ENCODE results near the gene ABI3BP. TPM values are rescaled to one million over a fixed set of nuclear protein-coding genes. Genes with fewer than 3 reads are reported as not detected.

The ABI3BP gene
- polyA plus RNA-seq, 1 of the 3 experiments (the other 2 are of a cell fraction): 8.4 TPM

DNA sequence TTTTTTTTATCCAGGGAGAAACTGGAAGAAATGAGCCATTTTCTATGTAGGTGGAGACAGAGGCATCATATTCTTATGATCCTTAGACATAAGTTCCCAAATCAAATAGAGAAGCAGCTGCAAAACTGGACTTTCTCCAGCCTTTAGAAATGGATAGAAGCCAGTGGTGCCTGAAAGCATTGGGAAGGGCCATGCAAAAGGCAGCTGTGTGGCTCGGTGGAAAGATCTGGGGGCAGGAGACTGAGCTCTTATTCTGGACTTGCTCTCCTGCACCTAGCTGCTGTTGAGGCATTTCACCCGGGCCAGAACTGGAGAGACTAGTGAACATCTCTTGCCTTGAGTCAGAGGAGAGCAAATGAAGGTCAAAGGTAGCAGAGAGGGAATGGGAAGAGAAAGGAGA lies 210.9 kb downstream of the ABI3BP start:
- Histone ChIP-seq H2AFZ (ENCODE audit: low read depth) (no peak overlapping the region), H3K9me2 (no peaks in the 10 kb centered on the region), H3K27ac (ENCODE audit: low read depth in 2 of 2, low read length in 1 of 2) (no peak overlapping the region), H3K9ac (no peak overlapping the region), H3K36me3 (replicated peaks in 1 of 2; ENCODE audit: control insufficient read depth in 1 of 2, insufficient read depth in 2 of 2, low read length in 1 of 2) (peaks cover 0 to 7% of the 10 kb centered on the region in 2 experiments), H3K9me3 (no peaks in the 10 kb centered on the region; the same call in 1 of the 2 replicates), H3K4me2 (no peak overlapping the region), H3F3A (replicated peaks; ENCODE audit: insufficient read depth) (no peaks in the 10 kb centered on the region), H3K4me1 (ENCODE audit: control insufficient read depth in 1 of 2, insufficient read depth in 2 of 2, low read depth in 1 of 2, low read length in 1 of 2) (peaks cover 0 to 5% of the 10 kb centered on the region in 2 experiments; a peak in 1 of 4 replicates), H3K4me3 (ENCODE audit: low read depth in 2 of 2, low read length in 1 of 2) (no peak overlapping the region), H3K79me2 (ENCODE audit: insufficient read depth) (no peaks in the 10 kb centered on the region), H4K20me1 (ENCODE audit: insufficient read depth) (no peaks in the 10 kb centered on the region), H3K27me3 (ENCODE audit: insufficient read depth) (no peaks in the 10 kb centered on the region)
- CTCF ChIA-PET: interaction anchor here (1.3 kb wide), 1 partner anchor 12 kb away, joined by 3 read pairs; no protein-coding TSS in a partner anchor
- POLR2A ChIA-PET: no interaction called here
- TF ChIP-seq, protein P1, sequence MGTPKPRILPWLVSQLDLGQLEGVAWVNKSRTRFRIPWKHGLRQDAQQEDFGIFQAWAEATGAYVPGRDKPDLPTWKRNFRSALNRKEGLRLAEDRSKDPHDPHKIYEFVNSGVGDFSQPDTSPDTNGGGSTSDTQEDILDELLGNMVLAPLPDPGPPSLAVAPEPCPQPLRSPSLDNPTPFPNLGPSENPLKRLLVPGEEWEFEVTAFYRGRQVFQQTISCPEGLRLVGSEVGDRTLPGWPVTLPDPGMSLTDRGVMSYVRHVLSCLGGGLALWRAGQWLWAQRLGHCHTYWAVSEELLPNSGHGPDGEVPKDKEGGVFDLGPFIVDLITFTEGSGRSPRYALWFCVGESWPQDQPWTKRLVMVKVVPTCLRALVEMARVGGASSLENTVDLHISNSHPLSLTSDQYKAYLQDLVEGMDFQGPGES (IDR thresholded peaks at IDR 0.05; ENCODE audit: low read depth, low read length): no peak
- TF ChIP-seq EP300 (IDR thresholded peaks at IDR 0.05; ENCODE audit: borderline replicate concordance in 1 of 2, low read depth in 1 of 2, low read length in 1 of 2) (no peak), TEAD4 (IDR thresholded peaks at IDR 0.05; ENCODE audit: borderline replicate concordance, insufficient read depth) (no peak), RCOR1 (IDR thresholded peaks at IDR 0.05; ENCODE audit: low read length) (no peak), GATA2 (CRISPR knock-in tag; IDR thresholded peaks at IDR 0.05) (no peak), ELF1 (IDR thresholded peaks at IDR 0.05) (no peak), YY1 (IDR thresholded peaks at IDR 0.05; ENCODE audit: low read depth) (no peak), EZH2phosphoT487 (IDR thresholded peaks at IDR 0.05; ENCODE audit: borderline replicate concordance, low read depth) (no peak), MEF2A (IDR thresholded peaks at IDR 0.05; ENCODE audit: borderline replicate concordance, low read depth) (no peak), SMC3 (IDR thresholded peaks at IDR 0.05; ENCODE audit: low read depth, low read length) (no peak), FOXJ3 (CRISPR knock-in tag; IDR thresholded peaks at IDR 0.05) (no peak), RFX5 (IDR thresholded peaks at IDR 0.05; ENCODE audit: low read length) (no peak), TAF1 (IDR thresholded peaks at IDR 0.05; ENCODE audit: borderline replicate concordance, low read depth, low read length) (no peak)
- TF ChIP-seq, protein P2, sequence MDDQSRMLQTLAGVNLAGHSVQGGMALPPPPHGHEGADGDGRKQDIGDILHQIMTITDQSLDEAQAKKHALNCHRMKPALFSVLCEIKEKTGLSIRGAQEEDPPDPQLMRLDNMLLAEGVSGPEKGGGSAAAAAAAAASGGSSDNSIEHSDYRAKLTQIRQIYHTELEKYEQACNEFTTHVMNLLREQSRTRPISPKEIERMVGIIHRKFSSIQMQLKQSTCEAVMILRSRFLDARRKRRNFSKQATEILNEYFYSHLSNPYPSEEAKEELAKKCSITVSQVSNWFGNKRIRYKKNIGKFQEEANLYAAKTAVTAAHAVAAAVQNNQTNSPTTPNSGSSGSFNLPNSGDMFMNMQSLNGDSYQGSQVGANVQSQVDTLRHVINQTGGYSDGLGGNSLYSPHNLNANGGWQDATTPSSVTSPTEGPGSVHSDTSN (IDR thresholded peaks at IDR 0.05): no peak
- TF ChIP-seq, protein P3, sequence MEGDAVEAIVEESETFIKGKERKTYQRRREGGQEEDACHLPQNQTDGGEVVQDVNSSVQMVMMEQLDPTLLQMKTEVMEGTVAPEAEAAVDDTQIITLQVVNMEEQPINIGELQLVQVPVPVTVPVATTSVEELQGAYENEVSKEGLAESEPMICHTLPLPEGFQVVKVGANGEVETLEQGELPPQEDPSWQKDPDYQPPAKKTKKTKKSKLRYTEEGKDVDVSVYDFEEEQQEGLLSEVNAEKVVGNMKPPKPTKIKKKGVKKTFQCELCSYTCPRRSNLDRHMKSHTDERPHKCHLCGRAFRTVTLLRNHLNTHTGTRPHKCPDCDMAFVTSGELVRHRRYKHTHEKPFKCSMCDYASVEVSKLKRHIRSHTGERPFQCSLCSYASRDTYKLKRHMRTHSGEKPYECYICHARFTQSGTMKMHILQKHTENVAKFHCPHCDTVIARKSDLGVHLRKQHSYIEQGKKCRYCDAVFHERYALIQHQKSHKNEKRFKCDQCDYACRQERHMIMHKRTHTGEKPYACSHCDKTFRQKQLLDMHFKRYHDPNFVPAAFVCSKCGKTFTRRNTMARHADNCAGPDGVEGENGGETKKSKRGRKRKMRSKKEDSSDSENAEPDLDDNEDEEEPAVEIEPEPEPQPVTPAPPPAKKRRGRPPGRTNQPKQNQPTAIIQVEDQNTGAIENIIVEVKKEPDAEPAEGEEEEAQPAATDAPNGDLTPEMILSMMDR (IDR thresholded peaks at IDR 0.05): no peak
- TF ChIP-seq, protein P4, sequence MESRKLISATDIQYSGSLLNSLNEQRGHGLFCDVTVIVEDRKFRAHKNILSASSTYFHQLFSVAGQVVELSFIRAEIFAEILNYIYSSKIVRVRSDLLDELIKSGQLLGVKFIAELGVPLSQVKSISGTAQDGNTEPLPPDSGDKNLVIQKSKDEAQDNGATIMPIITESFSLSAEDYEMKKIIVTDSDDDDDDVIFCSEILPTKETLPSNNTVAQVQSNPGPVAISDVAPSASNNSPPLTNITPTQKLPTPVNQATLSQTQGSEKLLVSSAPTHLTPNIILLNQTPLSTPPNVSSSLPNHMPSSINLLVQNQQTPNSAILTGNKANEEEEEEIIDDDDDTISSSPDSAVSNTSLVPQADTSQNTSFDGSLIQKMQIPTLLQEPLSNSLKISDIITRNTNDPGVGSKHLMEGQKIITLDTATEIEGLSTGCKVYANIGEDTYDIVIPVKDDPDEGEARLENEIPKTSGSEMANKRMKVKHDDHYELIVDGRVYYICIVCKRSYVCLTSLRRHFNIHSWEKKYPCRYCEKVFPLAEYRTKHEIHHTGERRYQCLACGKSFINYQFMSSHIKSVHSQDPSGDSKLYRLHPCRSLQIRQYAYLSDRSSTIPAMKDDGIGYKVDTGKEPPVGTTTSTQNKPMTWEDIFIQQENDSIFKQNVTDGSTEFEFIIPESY (IDR thresholded peaks at IDR 0.05; ENCODE audit: borderline replicate concordance, low read depth): no peak
- TF ChIP-seq, protein P5, sequence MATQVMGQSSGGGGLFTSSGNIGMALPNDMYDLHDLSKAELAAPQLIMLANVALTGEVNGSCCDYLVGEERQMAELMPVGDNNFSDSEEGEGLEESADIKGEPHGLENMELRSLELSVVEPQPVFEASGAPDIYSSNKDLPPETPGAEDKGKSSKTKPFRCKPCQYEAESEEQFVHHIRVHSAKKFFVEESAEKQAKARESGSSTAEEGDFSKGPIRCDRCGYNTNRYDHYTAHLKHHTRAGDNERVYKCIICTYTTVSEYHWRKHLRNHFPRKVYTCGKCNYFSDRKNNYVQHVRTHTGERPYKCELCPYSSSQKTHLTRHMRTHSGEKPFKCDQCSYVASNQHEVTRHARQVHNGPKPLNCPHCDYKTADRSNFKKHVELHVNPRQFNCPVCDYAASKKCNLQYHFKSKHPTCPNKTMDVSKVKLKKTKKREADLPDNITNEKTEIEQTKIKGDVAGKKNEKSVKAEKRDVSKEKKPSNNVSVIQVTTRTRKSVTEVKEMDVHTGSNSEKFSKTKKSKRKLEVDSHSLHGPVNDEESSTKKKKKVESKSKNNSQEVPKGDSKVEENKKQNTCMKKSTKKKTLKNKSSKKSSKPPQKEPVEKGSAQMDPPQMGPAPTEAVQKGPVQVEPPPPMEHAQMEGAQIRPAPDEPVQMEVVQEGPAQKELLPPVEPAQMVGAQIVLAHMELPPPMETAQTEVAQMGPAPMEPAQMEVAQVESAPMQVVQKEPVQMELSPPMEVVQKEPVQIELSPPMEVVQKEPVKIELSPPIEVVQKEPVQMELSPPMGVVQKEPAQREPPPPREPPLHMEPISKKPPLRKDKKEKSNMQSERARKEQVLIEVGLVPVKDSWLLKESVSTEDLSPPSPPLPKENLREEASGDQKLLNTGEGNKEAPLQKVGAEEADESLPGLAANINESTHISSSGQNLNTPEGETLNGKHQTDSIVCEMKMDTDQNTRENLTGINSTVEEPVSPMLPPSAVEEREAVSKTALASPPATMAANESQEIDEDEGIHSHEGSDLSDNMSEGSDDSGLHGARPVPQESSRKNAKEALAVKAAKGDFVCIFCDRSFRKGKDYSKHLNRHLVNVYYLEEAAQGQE (IDR thresholded peaks at IDR 0.05; ENCODE audit: low read depth, low read length): no peak
- DNase-seq: no peak
- 83% methylated on average over 2 of the region's 2 CpGs for WGBS (ENCODE audit: low lambda C conversion rate)
